ENCODE results near the gene MAP3K2.

MAP3K2 gene

GRCh38 chr2:127305990-127306585 lies 81.7 kb downstream of the MAP3K2 start:
- no peaks in the 10 kb centered on the region for H3K9me3 ChIP-seq
- no peak overlapping the region for H3K4me3 ChIP-seq (ENCODE audit: low read depth, low read length)
- H3K4me1 ChIP-seq = no peaks in the 10 kb centered on the region
- no peak for TF ChIP-seq CTCF (IDR thresholded peaks at IDR 0.05; ENCODE audit: low read depth, low read length)
- no peaks in the 10 kb centered on the region for H3K36me3 ChIP-seq
- H3K27me3 ChIP-seq = no peaks in the 10 kb centered on the region
- DNase-seq = no peak

- DNase-seq = no peak
Observed at GRCh38 chr2:127302168-127302567, 85.6 kb downstream of the MAP3K2 start.

GRCh38 chr2:127293748-127294562 lies 93.8 kb downstream of the MAP3K2 start, which contains the start of gene ERCC3:
Gene ERCC3, minus strand, starts transcription at chr2:127294144. Its CDS starts 63 bp downstream, at chr2:127294081.
- peak; percentile 84 for DNase-seq
- H3K4me1 ChIP-seq = no peaks in the 10 kb centered on the region
- TF ChIP-seq CTCF (IDR thresholded peaks at IDR 0.05; ENCODE audit: low read depth, low read length) = no peak
- no peaks in the 10 kb centered on the region for H3K9me3 ChIP-seq
- peaks cover 8% of the 10 kb centered on the region for H3K36me3 ChIP-seq
- peak within 1 kb of the TSS; percentile 84 for H3K4me3 ChIP-seq (ENCODE audit: low read depth, low read length)
- H3K27me3 ChIP-seq = no peaks in the 10 kb centered on the region

More at GRCh38 chr2:127302168-127302567, 85.6 kb downstream of the MAP3K2 start:
- H3K9me3 ChIP-seq = no peaks in the 10 kb centered on the region
- H3K4me3 ChIP-seq (ENCODE audit: low read depth, low read length) = no peak overlapping the region
- TF ChIP-seq CTCF (IDR thresholded peaks at IDR 0.05; ENCODE audit: low read depth, low read length) = no peak
- no peaks in the 10 kb centered on the region for H3K36me3 ChIP-seq
- no peaks in the 10 kb centered on the region for H3K27me3 ChIP-seq
- H3K4me1 ChIP-seq = no peaks in the 10 kb centered on the region

GRCh38 chr2:127293386-127293747 lies 94.4 kb downstream of the MAP3K2 start:
- Histone ChIP-seq H3K27me3 (no peaks in the 10 kb centered on the region), H3K4me3 (ENCODE audit: low read depth, low read length) (peak overlapping the region; percentile 84), H3K36me3 (peaks cover 10% of the 10 kb centered on the region), H3K9me3 (no peaks in the 10 kb centered on the region), H3K4me1 (no peaks in the 10 kb centered on the region)
- no peak for DNase-seq
- TF ChIP-seq CTCF (IDR thresholded peaks at IDR 0.05; ENCODE audit: low read depth, low read length) = no peak

GRCh38 chr2:127288274-127288673 lies 99.5 kb downstream of the MAP3K2 start:
- Histone ChIP-seq H3K36me3 (peaks cover 35% of the 10 kb centered on the region), H3K27me3 (no peaks in the 10 kb centered on the region), H3K9me3 (no peaks in the 10 kb centered on the region), H3K4me1 (no peaks in the 10 kb centered on the region), H3K4me3 (ENCODE audit: low read depth, low read length) (no peak overlapping the region)
- no peak for DNase-seq
- TF ChIP-seq CTCF (IDR thresholded peaks at IDR 0.05; ENCODE audit: low read depth, low read length) = no peak

- H3K36me3 ChIP-seq = peaks cover 26% of the 10 kb centered on the region
- no peaks in the 10 kb centered on the region for H3K9me3 ChIP-seq
- no peak for TF ChIP-seq CTCF (IDR thresholded peaks at IDR 0.05; ENCODE audit: low read depth, low read length)
- no peaks in the 10 kb centered on the region for H3K4me1 ChIP-seq
- H3K4me3 ChIP-seq (ENCODE audit: low read depth, low read length) = no peak overlapping the region
- DNase-seq = no peak
- H3K27me3 ChIP-seq = no peaks in the 10 kb centered on the region
Observed at GRCh38 chr2:127283275-127283674, 104.5 kb downstream of the MAP3K2 start.

Data from BE2C (cell line).